Type B pancreatic cell (in vitro differentiated cells): ENCODE measurements around the gene UNC119. TPM values are rescaled to one million over a fixed set of nuclear protein-coding genes. Genes with fewer than 3 reads are reported as not detected.

Source experiments
- DNase-seq: peaks from one replicate; pipeline ENCODE4 v3.0.0; 2021; ENCODE audit warnings: mixed read lengths; ENCODE audit not compliant: unreplicated experiment; ENCODE audit errors: extremely low spot score
- H3K27ac Mint-ChIP-seq: 2 replicates; pipeline ENCODE4 v1.8.0; 2021; ENCODE audit warnings: mild to moderate bottlenecking, mixed read lengths
- H3K27me3 Mint-ChIP-seq: 2 replicates; pipeline ENCODE4 v1.8.0; 2021; ENCODE audit warnings: mixed read lengths
- H3K36me3 Mint-ChIP-seq: 2 replicates; pipeline ENCODE4 v1.8.0; 2021; ENCODE audit warnings: mixed read lengths
- H3K4me1 Mint-ChIP-seq: one replicate; pipeline ENCODE4 v1.8.0; 2021; ENCODE audit warnings: mixed read lengths; ENCODE audit not compliant: unreplicated experiment
- H3K4me3 Mint-ChIP-seq: 2 replicates; pipeline ENCODE4 v1.8.0; 2021; ENCODE audit warnings: mild to moderate bottlenecking, mixed read lengths
- H3K9me3 Mint-ChIP-seq: 2 replicates; pipeline ENCODE4 v1.8.0; 2021; ENCODE audit warnings: mixed read lengths
- total RNA-seq: library from RNA; stranded (reverse); gene quantifications from 2 replicates; pipeline ENCODE4 v1.2.1, GENCODE V29; 2021; ENCODE audit warnings: low replicate concordance
- TF ChIP-seq, protein P1 (sequence below): fragments of 200-600 bp; sonication (generic); conservative IDR thresholded peaks from 2 replicates; pipeline ENCODE4 v1.5.0; 2021; ENCODE audit warnings: antibody characterized with exemption, mild to moderate bottlenecking

UNC119 gene
- total RNA-seq, 1 donor from 2014 or later = 52.2 TPM

DNA sequence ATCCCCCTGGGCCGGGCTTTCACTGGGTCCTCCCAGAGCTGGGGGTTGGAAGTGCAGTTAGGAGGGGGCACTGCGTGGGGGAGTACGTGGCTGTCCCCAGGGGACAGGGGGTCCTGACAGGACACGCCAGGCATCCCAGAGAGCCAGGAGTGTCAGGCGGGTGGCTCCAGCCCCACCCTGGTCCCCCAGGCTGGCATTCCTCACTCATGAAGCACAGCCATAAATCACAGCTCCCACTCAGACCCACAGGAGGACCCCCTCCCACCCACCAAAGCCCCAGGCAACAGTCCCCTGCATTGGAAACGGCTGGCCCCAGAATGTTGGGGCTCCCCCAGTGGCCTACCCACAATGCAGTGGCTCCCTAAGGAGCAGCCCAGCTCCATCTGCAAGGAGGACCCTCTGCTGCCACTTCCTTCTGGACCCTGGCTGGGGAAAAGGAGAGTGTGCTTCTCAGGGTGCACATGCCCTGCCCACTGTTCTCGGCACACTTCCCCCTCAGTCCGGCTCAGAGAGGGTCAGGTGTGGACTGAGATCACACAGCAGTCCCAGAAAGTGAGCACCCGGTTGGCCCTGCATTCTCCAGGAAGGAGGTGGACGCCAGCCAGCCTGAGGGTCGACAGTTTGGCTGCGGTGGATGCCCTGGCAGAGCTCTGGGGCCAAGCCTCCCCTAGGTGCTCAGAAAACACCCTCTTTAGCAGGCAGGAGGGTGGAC is 53.6 kb downstream of the UNC119 start:
- H3K4me3 Mint-ChIP-seq = no peak overlapping the region
- H3K4me1 Mint-ChIP-seq = peaks cover 22% of the 10 kb centered on the region
- no peaks in the 10 kb centered on the region for H3K9me3 Mint-ChIP-seq
- H3K36me3 Mint-ChIP-seq = no peaks in the 10 kb centered on the region
- H3K27me3 Mint-ChIP-seq = no peaks in the 10 kb centered on the region
- TF ChIP-seq, protein P1, sequence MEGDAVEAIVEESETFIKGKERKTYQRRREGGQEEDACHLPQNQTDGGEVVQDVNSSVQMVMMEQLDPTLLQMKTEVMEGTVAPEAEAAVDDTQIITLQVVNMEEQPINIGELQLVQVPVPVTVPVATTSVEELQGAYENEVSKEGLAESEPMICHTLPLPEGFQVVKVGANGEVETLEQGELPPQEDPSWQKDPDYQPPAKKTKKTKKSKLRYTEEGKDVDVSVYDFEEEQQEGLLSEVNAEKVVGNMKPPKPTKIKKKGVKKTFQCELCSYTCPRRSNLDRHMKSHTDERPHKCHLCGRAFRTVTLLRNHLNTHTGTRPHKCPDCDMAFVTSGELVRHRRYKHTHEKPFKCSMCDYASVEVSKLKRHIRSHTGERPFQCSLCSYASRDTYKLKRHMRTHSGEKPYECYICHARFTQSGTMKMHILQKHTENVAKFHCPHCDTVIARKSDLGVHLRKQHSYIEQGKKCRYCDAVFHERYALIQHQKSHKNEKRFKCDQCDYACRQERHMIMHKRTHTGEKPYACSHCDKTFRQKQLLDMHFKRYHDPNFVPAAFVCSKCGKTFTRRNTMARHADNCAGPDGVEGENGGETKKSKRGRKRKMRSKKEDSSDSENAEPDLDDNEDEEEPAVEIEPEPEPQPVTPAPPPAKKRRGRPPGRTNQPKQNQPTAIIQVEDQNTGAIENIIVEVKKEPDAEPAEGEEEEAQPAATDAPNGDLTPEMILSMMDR = no peak
- peak overlapping the region; percentile 36 for H3K27ac Mint-ChIP-seq
- no peak for DNase-seq

GRCh38 chr17:28497931-28498330 is 54.5 kb downstream of the UNC119 start:
- Mint-ChIP-seq H3K27me3 (no peaks in the 10 kb centered on the region), H3K4me3 (no peak overlapping the region), H3K36me3 (no peaks in the 10 kb centered on the region), H3K4me1 (peaks cover 25% of the 10 kb centered on the region), H3K27ac (peak overlapping the region; percentile 36), H3K9me3 (no peaks in the 10 kb centered on the region)
- DNase-seq = no peak
- TF ChIP-seq, protein P1 = no peak

Other genes starting within 250 kb of the UNC119 start
- 43.0 and 99.9 TPM in 2 replicates for gene TMEM97, start 233.4 kb downstream of the UNC119 start, total RNA-seq
- 43.6 and 55.2 TPM in 2 replicates for gene IFT20, start 217.2 kb downstream of the UNC119 start, total RNA-seq
- 37.8 and 55.6 TPM in 2 replicates for gene TNFAIP1, start 216.9 kb downstream of the UNC119 start, total RNA-seq
- 79.3 and 90.8 TPM in 2 replicates for gene POLDIP2, start 195.1 kb downstream of the UNC119 start, total RNA-seq
- not detected in 2 replicates for gene SEBOX, start 187.4 kb downstream of the UNC119 start, total RNA-seq
- 20.3 and 54.1 TPM in 2 replicates for gene VTN, start 182.3 kb downstream of the UNC119 start, total RNA-seq
- 13.4 and 29.6 TPM in 2 replicates for gene SARM1, start 180.9 kb downstream of the UNC119 start, total RNA-seq
- 21.9 and 29.6 TPM in 2 replicates for gene SLC46A1, start 146.4 kb downstream of the UNC119 start, total RNA-seq
- gene SLC13A2, start 79.0 kb downstream of the UNC119 start, total RNA-seq = 1.2 and 8.7 TPM in 2 replicates
- 1.0 and 1.2 TPM in 2 replicates for gene FOXN1, start 46.3 kb downstream of the UNC119 start, total RNA-seq
- 66.1 and 75.0 TPM in 2 replicates for gene PIGS, start 18.9 kb upstream of the UNC119 start, total RNA-seq
- gene ALDOC, start 24.3 kb upstream of the UNC119 start, total RNA-seq = 7.1 and 12.6 TPM in 2 replicates
- gene SPAG5, start 46.4 kb upstream of the UNC119 start, total RNA-seq = 30.9 and 88.3 TPM in 2 replicates
- gene RSKR, start 61.6 kb upstream of the UNC119 start, total RNA-seq = 17.5 and 27.7 TPM in 2 replicates
- 144 and 151 TPM in 2 replicates for gene BLTP2, start 92.5 kb upstream of the UNC119 start, total RNA-seq
- gene SDF2, start 109.3 kb upstream of the UNC119 start, total RNA-seq = 59.2 and 63.9 TPM in 2 replicates
- gene SUPT6H, start 109.6 kb upstream of the UNC119 start, total RNA-seq = 61.3 and 69.2 TPM in 2 replicates
- 3.0 and 9.2 TPM in 2 replicates for gene PROCA1, start 159.3 kb upstream of the UNC119 start, total RNA-seq
- gene RAB34, start 165.2 kb upstream of the UNC119 start, total RNA-seq = 54.2 and 133 TPM in 2 replicates
- gene RPL23A, start 167.4 kb upstream of the UNC119 start, total RNA-seq = 1,717 and 1,950 TPM in 2 replicates
- gene TLCD1, start 173.6 kb upstream of the UNC119 start, total RNA-seq = 18.6 and 40.2 TPM in 2 replicates
- gene NEK8, start 176.2 kb upstream of the UNC119 start, total RNA-seq = 8.7 and 9.5 TPM in 2 replicates
- gene TRAF4, start 191.4 kb upstream of the UNC119 start, total RNA-seq = 219 and 327 TPM in 2 replicates